ENCODE results near the gene FNIP1.

DNA sequence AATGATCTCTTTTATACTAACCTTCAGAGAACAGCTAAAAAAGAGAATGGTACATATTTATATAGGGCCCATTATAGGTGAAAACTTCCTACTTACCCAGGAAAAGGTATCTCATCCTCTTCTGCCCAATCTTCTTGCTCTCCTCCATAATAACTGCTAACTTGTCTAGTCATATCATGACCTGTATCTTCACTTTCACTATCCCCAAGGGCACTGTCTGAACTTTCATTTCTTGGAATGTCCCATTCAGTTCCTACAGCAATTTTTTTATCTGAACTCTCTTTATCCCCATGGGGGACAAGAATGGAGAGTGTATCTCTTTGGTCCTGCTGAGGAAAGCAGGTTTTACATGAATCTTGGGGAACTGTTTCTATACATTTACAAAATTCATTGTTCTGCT, 125.4 kb downstream of the FNIP1 start:
- TF ChIP-seq POLR2A (IDR thresholded peaks at IDR 0.05), result no peak
- TF ChIP-seq, protein P1, sequence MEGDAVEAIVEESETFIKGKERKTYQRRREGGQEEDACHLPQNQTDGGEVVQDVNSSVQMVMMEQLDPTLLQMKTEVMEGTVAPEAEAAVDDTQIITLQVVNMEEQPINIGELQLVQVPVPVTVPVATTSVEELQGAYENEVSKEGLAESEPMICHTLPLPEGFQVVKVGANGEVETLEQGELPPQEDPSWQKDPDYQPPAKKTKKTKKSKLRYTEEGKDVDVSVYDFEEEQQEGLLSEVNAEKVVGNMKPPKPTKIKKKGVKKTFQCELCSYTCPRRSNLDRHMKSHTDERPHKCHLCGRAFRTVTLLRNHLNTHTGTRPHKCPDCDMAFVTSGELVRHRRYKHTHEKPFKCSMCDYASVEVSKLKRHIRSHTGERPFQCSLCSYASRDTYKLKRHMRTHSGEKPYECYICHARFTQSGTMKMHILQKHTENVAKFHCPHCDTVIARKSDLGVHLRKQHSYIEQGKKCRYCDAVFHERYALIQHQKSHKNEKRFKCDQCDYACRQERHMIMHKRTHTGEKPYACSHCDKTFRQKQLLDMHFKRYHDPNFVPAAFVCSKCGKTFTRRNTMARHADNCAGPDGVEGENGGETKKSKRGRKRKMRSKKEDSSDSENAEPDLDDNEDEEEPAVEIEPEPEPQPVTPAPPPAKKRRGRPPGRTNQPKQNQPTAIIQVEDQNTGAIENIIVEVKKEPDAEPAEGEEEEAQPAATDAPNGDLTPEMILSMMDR (IDR thresholded peaks at IDR 0.05 in 8 of 11, conservative IDR thresholded peaks at IDR 0.05 in 3 of 11), result no peak

All from spleen (tissue), 7 donors.